ENCODE data around the gene GJB6.

DNA sequence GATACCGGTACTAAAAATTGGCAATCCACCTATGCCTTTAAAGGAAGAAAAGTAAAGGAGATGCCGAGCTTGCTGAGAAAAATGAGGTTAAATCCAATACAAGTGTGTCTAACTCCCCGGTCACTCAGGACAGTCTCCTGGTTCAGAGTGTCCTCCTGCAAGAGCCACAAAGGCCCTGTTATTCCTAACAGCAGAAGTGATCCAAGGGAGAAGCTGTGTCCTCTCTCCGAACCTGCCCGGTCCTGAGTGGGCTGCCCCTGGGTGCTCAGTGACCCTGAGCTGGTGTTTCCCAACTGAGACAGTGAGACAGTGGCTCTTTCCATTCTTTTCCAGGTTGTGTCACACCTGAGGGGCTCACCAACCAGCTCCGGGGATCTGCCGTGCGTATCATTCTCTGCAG, 4.8 kb downstream of the GJB6 start:
- TF ChIP-seq, protein P1, sequence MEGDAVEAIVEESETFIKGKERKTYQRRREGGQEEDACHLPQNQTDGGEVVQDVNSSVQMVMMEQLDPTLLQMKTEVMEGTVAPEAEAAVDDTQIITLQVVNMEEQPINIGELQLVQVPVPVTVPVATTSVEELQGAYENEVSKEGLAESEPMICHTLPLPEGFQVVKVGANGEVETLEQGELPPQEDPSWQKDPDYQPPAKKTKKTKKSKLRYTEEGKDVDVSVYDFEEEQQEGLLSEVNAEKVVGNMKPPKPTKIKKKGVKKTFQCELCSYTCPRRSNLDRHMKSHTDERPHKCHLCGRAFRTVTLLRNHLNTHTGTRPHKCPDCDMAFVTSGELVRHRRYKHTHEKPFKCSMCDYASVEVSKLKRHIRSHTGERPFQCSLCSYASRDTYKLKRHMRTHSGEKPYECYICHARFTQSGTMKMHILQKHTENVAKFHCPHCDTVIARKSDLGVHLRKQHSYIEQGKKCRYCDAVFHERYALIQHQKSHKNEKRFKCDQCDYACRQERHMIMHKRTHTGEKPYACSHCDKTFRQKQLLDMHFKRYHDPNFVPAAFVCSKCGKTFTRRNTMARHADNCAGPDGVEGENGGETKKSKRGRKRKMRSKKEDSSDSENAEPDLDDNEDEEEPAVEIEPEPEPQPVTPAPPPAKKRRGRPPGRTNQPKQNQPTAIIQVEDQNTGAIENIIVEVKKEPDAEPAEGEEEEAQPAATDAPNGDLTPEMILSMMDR (IDR thresholded peaks at IDR 0.05; ENCODE audit: low read depth, low read length, missing input control): no peak
- TF ChIP-seq HNF4G (IDR thresholded peaks at IDR 0.05): no peak
- TF ChIP-seq YY1 (IDR thresholded peaks at IDR 0.05): no peak
- TF ChIP-seq RAD21 (IDR thresholded peaks at IDR 0.05): no peak
- TF ChIP-seq, protein P2, sequence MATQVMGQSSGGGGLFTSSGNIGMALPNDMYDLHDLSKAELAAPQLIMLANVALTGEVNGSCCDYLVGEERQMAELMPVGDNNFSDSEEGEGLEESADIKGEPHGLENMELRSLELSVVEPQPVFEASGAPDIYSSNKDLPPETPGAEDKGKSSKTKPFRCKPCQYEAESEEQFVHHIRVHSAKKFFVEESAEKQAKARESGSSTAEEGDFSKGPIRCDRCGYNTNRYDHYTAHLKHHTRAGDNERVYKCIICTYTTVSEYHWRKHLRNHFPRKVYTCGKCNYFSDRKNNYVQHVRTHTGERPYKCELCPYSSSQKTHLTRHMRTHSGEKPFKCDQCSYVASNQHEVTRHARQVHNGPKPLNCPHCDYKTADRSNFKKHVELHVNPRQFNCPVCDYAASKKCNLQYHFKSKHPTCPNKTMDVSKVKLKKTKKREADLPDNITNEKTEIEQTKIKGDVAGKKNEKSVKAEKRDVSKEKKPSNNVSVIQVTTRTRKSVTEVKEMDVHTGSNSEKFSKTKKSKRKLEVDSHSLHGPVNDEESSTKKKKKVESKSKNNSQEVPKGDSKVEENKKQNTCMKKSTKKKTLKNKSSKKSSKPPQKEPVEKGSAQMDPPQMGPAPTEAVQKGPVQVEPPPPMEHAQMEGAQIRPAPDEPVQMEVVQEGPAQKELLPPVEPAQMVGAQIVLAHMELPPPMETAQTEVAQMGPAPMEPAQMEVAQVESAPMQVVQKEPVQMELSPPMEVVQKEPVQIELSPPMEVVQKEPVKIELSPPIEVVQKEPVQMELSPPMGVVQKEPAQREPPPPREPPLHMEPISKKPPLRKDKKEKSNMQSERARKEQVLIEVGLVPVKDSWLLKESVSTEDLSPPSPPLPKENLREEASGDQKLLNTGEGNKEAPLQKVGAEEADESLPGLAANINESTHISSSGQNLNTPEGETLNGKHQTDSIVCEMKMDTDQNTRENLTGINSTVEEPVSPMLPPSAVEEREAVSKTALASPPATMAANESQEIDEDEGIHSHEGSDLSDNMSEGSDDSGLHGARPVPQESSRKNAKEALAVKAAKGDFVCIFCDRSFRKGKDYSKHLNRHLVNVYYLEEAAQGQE (IDR thresholded peaks at IDR 0.05): no peak
- TF ChIP-seq TAF1 (conservative IDR thresholded peaks at IDR 0.05): no peak
- TF ChIP-seq JUND (IDR thresholded peaks at IDR 0.05): no peak
- TF ChIP-seq, protein P3, sequence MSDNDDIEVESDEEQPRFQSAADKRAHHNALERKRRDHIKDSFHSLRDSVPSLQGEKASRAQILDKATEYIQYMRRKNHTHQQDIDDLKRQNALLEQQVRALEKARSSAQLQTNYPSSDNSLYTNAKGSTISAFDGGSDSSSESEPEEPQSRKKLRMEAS (IDR thresholded peaks at IDR 0.05): no peak

All from liver (tissue), 3 donors.